HEK293 (cell line): Measurements from ENCODE around the gene PTPRF.

ENCODE experiments used
- CTCF ChIA-PET: fragments of 350-600 bp; formaldehyde crosslinking; extraction: SDS; loops from one replicate; lab custom pipeline; 2021; ENCODE audit warnings: antibody characterized with exemption; lab: Yijun Ruan, JAX
- POLR2A ChIA-PET: fragments of 300-600 bp; formaldehyde crosslinking; extraction: SDS; loops from one replicate; lab custom pipeline; 2020; ENCODE audit warnings: antibody characterized with exemption, inconsistent platforms; lab: Yijun Ruan, JAX
- H3K27ac ChIP-seq: fragments of 200-500 bp; sonication (Bioruptor generic); 2 replicates; pipeline ENCODE4 v1.5.1; 2014; ENCODE audit warnings: low read depth, low read length, control low read depth, inconsistent platforms; ENCODE audit errors: extremely low read depth
- H3K36me3 ChIP-seq, 2 experiments: fragments of 200-500 bp in 1 of 2; sonication (Bioruptor generic) in 1 of 2; 1 replicate in 1 of 2; 2 replicates in 1 of 2; pipeline ENCODE4 v1.5.1; 2014 to 2017; ENCODE audit warnings: inconsistent platforms in 2 of 2, low read length in 2 of 2; ENCODE audit not compliant: control insufficient read depth in 2 of 2, insufficient read depth in 1 of 2
- H3K4me1 ChIP-seq: fragments of 200-500 bp; sonication (Bioruptor generic); 2 replicates; pipeline ENCODE4 v1.5.1; 2014; ENCODE audit warnings: mild to moderate bottlenecking, low read length, inconsistent platforms; ENCODE audit not compliant: control insufficient read depth, insufficient read depth
- H3K4me3 ChIP-seq: 2 replicates; pipeline ENCODE4 v1.5.1; 2011; ENCODE audit warnings: low read depth, mild to moderate bottlenecking, control low read depth, low read length, moderate library complexity
- H3K9me3 ChIP-seq: fragments of 200-500 bp; sonication (Bioruptor generic); 2 replicates; pipeline ENCODE4 v1.5.1; 2014; ENCODE audit warnings: low read depth, low read length, inconsistent platforms; ENCODE audit not compliant: control insufficient read depth, insufficient read depth
- TCF7L2 ChIP-seq: IDR thresholded peaks from 2 replicates; pipeline ENCODE4 v1.6.1; 2011; ENCODE audit warnings: low read depth, mild to moderate bottlenecking, inconsistent platforms, low read length, moderate library complexity, borderline replicate concordance
- ZBTB8A ChIP-seq: fragments of 450-650 bp; formaldehyde crosslinking; IDR thresholded peaks from 2 replicates; pipeline ENCODE4 v1.5.1; 2016; ENCODE audit warnings: missing biosample characterization, missing genetic modification characterization
- ZNF211 ChIP-seq: fragments of 450-650 bp; formaldehyde crosslinking; IDR thresholded peaks from 2 replicates; pipeline ENCODE4 v1.5.1; 2016; ENCODE audit warnings: low read depth, missing biosample characterization, missing genetic modification characterization
- ZNF23 ChIP-seq: fragments of 450-650 bp; formaldehyde crosslinking; IDR thresholded peaks from 2 replicates; pipeline ENCODE4 v1.5.1; 2016; ENCODE audit warnings: missing biosample characterization, missing genetic modification characterization, borderline replicate concordance
- ZNF473 ChIP-seq: fragments of 450-650 bp; formaldehyde crosslinking; IDR thresholded peaks from 2 replicates; pipeline ENCODE4 v1.5.1; 2017; ENCODE audit warnings: missing biosample characterization, missing genetic modification characterization
- ZNF530 ChIP-seq: fragments of 450-650 bp; formaldehyde crosslinking; IDR thresholded peaks from 2 replicates; pipeline ENCODE4 v1.5.1; 2016; ENCODE audit warnings: low read depth, missing biosample characterization, missing genetic modification characterization
- ZNF792 ChIP-seq: fragments of 450-650 bp; formaldehyde crosslinking; IDR thresholded peaks from 2 replicates; pipeline ENCODE4 v1.5.1; 2016; ENCODE audit warnings: missing biosample characterization, missing genetic modification characterization
- TF ChIP-seq, protein P1 (sequence below): fragments of 450-650 bp; formaldehyde crosslinking; conservative IDR thresholded peaks from 2 replicates; pipeline ENCODE4 v1.5.1; 2016; ENCODE audit warnings: low read depth, missing biosample characterization, missing genetic modification characterization
- TF ChIP-seq, protein P2 (sequence below): fragments of 450-650 bp; IDR thresholded peaks from 2 replicates; pipeline ENCODE4 v1.5.1; 2018; ENCODE audit warnings: missing biosample characterization, missing genetic modification characterization
- TF ChIP-seq, protein P3 (sequence below): IDR thresholded peaks from 2 replicates; pipeline ENCODE4 v1.6.1; 2011; ENCODE audit warnings: mild to moderate bottlenecking, low read depth, low read length, borderline replicate concordance
- TF ChIP-seq, protein P4 (sequence below): fragments of 450-650 bp; formaldehyde crosslinking; IDR thresholded peaks from 2 replicates; pipeline ENCODE4 v1.5.1; 2016; ENCODE audit warnings: missing biosample characterization, missing genetic modification characterization
- TF ChIP-seq, protein P5 (sequence below): fragments of 450-650 bp; formaldehyde crosslinking; IDR thresholded peaks from 2 replicates; pipeline ENCODE4 v1.5.1; 2016; ENCODE audit warnings: missing biosample characterization, missing genetic modification characterization
- TF ChIP-seq, protein P6 (sequence below): fragments of 450-650 bp; formaldehyde crosslinking; IDR thresholded peaks from 2 replicates; pipeline ENCODE4 v1.5.1; 2017; ENCODE audit warnings: missing biosample characterization, missing genetic modification characterization

The PTPRF gene

DNA sequence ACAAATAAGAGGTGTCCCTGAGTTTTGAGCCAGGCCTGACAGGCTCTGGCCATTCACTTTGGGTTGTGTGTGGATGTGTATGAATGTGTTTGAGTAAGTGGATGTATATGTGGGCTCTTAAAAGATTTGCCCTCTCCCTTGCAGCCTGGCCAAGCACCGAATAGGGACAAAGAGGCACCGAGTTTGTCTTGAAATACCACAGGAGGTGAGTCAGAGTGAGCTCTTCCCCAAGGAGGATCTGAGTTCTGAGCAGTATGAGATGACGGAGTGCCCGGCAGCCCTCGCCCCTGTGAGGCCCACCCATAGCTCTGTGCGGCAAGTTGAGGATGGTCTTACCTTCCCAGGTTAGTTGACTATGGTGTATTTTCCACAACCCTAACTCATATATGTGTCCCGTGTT, 138.3 kb downstream of the PTPRF start:
- no peak for TF ChIP-seq TCF7L2
- TF ChIP-seq ZNF473: no peak
- no peak overlapping the region for H3K27ac ChIP-seq
- ChIA-PET CTCF (interaction anchor here (0.9 kb wide), 1 partner anchor 266 kb away, joined by 3 read pairs; no protein-coding TSS in a partner anchor), POLR2A (no interaction called here)
- no peak overlapping the region for H3K4me3 ChIP-seq
- H3K9me3 ChIP-seq: no peaks in the 10 kb centered on the region
- no peaks in the 10 kb centered on the region for H3K4me1 ChIP-seq
- H3K36me3 ChIP-seq: peaks cover 62 to 98% of the 10 kb centered on the region in 2 experiments

DNA sequence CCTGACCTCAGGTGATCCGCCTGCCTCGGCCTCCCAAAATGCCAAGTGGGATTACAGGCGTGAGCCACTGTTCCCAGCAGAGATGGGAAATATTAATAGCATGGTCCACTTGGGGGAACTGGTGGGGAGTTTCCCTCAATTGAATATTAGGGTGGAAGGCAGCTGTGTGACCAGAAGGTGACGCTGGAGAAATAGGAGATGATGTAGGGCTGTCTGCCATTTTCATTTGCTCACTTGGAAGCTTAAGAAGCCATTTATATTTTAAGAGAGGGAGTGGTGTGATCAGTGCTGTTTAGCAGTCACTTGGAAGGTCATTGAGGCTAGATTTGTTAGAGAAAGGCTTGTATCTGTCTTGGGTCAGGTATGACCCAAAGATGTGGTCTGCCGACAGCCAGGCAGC, 139.2 kb downstream of the PTPRF start:
- TF ChIP-seq, protein P1, sequence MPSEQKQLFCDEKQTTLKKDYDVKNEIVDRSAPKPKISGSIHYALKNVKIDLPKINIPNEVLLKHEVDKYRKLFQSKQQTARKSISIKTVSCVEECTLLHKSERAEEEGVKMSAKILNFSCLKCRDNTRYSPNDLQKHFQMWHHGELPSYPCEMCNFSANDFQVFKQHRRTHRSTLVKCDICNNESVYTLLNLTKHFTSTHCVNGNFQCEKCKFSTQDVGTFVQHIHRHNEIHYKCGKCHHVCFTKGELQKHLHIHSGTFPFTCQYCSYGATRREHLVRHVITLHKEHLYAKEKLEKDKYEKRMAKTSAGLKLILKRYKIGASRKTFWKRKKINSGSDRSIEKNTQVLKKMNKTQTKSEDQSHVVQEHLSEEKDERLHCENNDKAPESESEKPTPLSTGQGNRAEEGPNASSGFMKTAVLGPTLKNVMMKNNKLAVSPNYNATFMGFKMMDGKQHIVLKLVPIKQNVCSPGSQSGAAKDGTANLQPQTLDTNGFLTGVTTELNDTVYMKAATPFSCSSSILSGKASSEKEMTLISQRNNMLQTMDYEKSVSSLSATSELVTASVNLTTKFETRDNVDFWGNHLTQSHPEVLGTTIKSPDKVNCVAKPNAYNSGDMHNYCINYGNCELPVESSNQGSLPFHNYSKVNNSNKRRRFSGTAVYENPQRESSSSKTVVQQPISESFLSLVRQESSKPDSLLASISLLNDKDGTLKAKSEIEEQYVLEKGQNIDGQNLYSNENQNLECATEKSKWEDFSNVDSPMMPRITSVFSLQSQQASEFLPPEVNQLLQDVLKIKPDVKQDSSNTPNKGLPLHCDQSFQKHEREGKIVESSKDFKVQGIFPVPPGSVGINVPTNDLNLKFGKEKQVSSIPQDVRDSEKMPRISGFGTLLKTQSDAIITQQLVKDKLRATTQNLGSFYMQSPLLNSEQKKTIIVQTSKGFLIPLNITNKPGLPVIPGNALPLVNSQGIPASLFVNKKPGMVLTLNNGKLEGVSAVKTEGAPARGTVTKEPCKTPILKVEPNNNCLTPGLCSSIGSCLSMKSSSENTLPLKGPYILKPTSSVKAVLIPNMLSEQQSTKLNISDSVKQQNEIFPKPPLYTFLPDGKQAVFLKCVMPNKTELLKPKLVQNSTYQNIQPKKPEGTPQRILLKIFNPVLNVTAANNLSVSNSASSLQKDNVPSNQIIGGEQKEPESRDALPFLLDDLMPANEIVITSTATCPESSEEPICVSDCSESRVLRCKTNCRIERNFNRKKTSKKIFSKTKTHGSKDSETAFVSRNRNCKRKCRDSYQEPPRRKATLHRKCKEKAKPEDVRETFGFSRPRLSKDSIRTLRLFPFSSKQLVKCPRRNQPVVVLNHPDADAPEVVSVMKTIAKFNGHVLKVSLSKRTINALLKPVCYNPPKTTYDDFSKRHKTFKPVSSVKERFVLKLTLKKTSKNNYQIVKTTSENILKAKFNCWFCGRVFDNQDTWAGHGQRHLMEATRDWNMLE (tag by site-specific recombination): no peak
- TF ChIP-seq ZNF530 (tag by site-specific recombination) (no peak), ZBTB8A (tag by site-specific recombination) (no peak), ZNF211 (tag by site-specific recombination) (no peak), ZNF23 (tag by site-specific recombination) (no peak), ZNF792 (tag by site-specific recombination) (no peak)
- TF ChIP-seq, protein P2, sequence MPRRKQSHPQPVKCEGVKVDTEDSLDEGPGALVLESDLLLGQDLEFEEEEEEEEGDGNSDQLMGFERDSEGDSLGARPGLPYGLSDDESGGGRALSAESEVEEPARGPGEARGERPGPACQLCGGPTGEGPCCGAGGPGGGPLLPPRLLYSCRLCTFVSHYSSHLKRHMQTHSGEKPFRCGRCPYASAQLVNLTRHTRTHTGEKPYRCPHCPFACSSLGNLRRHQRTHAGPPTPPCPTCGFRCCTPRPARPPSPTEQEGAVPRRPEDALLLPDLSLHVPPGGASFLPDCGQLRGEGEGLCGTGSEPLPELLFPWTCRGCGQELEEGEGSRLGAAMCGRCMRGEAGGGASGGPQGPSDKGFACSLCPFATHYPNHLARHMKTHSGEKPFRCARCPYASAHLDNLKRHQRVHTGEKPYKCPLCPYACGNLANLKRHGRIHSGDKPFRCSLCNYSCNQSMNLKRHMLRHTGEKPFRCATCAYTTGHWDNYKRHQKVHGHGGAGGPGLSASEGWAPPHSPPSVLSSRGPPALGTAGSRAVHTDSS (tag by site-specific recombination): no peak
- TF ChIP-seq, protein P3, sequence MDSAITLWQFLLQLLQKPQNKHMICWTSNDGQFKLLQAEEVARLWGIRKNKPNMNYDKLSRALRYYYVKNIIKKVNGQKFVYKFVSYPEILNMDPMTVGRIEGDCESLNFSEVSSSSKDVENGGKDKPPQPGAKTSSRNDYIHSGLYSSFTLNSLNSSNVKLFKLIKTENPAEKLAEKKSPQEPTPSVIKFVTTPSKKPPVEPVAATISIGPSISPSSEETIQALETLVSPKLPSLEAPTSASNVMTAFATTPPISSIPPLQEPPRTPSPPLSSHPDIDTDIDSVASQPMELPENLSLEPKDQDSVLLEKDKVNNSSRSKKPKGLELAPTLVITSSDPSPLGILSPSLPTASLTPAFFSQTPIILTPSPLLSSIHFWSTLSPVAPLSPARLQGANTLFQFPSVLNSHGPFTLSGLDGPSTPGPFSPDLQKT: no peak
- TF ChIP-seq, protein P4, sequence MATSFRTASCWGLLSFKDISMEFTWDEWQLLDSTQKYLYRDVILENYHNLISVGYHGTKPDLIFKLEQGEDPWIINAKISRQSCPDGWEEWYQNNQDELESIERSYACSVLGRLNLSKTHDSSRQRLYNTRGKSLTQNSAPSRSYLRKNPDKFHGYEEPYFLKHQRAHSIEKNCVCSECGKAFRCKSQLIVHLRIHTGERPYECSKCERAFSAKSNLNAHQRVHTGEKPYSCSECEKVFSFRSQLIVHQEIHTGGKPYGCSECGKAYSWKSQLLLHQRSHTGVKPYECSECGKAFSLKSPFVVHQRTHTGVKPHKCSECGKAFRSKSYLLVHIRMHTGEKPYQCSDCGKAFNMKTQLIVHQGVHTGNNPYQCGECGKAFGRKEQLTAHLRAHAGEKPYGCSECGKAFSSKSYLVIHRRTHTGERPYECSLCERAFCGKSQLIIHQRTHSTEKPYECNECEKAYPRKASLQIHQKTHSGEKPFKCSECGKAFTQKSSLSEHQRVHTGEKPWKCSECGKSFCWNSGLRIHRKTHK (tag by site-specific recombination): no peak
- TF ChIP-seq, protein P5, sequence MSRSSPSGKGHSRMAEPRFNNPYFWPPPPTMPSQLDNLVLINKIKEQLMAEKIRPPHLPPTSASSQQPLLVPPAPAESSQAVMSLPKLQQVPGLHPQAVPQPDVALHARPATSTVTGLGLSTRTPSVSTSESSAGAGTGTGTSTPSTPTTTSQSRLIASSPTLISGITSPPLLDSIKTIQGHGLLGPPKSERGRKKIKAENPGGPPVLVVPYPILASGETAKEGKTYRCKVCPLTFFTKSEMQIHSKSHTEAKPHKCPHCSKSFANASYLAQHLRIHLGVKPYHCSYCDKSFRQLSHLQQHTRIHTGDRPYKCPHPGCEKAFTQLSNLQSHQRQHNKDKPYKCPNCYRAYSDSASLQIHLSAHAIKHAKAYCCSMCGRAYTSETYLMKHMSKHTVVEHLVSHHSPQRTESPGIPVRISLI (tag by site-specific recombination): no peak
- TF ChIP-seq, protein P6, sequence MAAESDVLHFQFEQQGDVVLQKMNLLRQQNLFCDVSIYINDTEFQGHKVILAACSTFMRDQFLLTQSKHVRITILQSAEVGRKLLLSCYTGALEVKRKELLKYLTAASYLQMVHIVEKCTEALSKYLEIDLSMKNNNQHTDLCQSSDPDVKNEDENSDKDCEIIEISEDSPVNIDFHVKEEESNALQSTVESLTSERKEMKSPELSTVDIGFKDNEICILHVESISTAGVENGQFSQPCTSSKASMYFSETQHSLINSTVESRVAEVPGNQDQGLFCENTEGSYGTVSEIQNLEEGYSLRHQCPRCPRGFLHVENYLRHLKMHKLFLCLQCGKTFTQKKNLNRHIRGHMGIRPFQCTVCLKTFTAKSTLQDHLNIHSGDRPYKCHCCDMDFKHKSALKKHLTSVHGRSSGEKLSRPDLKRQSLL (tag by site-specific recombination): no peak
- Histone ChIP-seq H3K9me3 (no peaks in the 10 kb centered on the region), H3K36me3 (peaks cover 60 to 98% of the 10 kb centered on the region in 2 experiments), H3K27ac (no peak overlapping the region), H3K4me1 (no peaks in the 10 kb centered on the region), H3K4me3 (no peak overlapping the region)
- CTCF ChIA-PET: no interaction called here
- POLR2A ChIA-PET: no interaction called here
